Kidney glomerular epithelial cell (primary cell): ENCODE results near the gene CTDP1.

Source experiments
- DNase-seq: peaks from one replicate; lab custom pipeline; 2025; lab: John Stamatoyannopoulos, UW

CTDP1 gene

GRCh38 chr18:79784965-79785770, 105.6 kb downstream of the CTDP1 start:
- no peak for DNase-seq

- DNase-seq: no peak
Observed at GRCh38 chr18:79785831-79786230, 106.2 kb downstream of the CTDP1 start.

- no peak for DNase-seq
Observed at GRCh38 chr18:79786304-79786703, 106.7 kb downstream of the CTDP1 start.

GRCh38 chr18:79786786-79787526, 107.4 kb downstream of the CTDP1 start:
- no peak for DNase-seq

GRCh38 chr18:79787527-79787864, 107.9 kb downstream of the CTDP1 start:
- no peak for DNase-seq

GRCh38 chr18:79787865-79788733, 108.5 kb downstream of the CTDP1 start:
- no peak for DNase-seq

GRCh38 chr18:79788734-79789085, 109.1 kb downstream of the CTDP1 start:
- DNase-seq: no peak

GRCh38 chr18:79789091-79789891, 109.7 kb downstream of the CTDP1 start:
- DNase-seq: no peak

- no peak for DNase-seq
Observed at GRCh38 chr18:79789901-79790890, 110.6 kb downstream of the CTDP1 start.

- no peak for DNase-seq
Observed at GRCh38 chr18:79790996-79791972, 111.7 kb downstream of the CTDP1 start.

GRCh38 chr18:79792096-79792987, 112.7 kb downstream of the CTDP1 start:
- DNase-seq: no peak

GRCh38 chr18:79792988-79793355, 113.4 kb downstream of the CTDP1 start:
- DNase-seq: no peak

GRCh38 chr18:79794846-79795245, 115.2 kb downstream of the CTDP1 start:
- no peak for DNase-seq

- DNase-seq: no peak
Observed at GRCh38 chr18:79795446-79795845, 115.8 kb downstream of the CTDP1 start.

GRCh38 chr18:79796016-79796415, 116.4 kb downstream of the CTDP1 start:
- DNase-seq: no peak

GRCh38 chr18:79796531-79797405, 117.2 kb downstream of the CTDP1 start:
- DNase-seq: no peak
